Endodermal cell (in vitro differentiated cells): ENCODE results near the gene NCK2. TPM values are rescaled to one million over a fixed set of nuclear protein-coding genes. Genes with fewer than 3 reads are reported as not detected.

Experiments
- DNase-seq: peaks from one replicate; pipeline ENCODE4 v3.0.0-alpha.2; 2017
- H3K27ac ChIP-seq: 2 replicates; pipeline ENCODE4 v1.5.1; 2013; ENCODE audit warnings: mild to moderate bottlenecking, low read depth, low read length, moderate library complexity
- H3K27me3 ChIP-seq: 2 replicates; pipeline ENCODE4 v1.6.1; 2013; ENCODE audit warnings: mild to moderate bottlenecking, low read length, moderate library complexity; ENCODE audit not compliant: insufficient read depth, control insufficient read depth, poor library complexity, severe bottlenecking
- H3K36me3 ChIP-seq: 2 replicates; pipeline ENCODE4 v1.7.0; 2013; ENCODE audit warnings: mild to moderate bottlenecking, low read length, moderate library complexity; ENCODE audit not compliant: control insufficient read depth, insufficient read depth
- H3K4me1 ChIP-seq: one replicate; pipeline ENCODE4 v1.7.0; 2013; ENCODE audit warnings: low read length; ENCODE audit not compliant: control insufficient read depth, insufficient read depth
- H3K4me3 ChIP-seq: 2 replicates; pipeline ENCODE4 v1.5.1; 2013; ENCODE audit warnings: mild to moderate bottlenecking, low read length, moderate library complexity
- H3K9ac ChIP-seq: 2 replicates; pipeline ENCODE4 v1.6.1; 2013; ENCODE audit warnings: mild to moderate bottlenecking, low read length, moderate library complexity; ENCODE audit not compliant: poor library complexity, severe bottlenecking; ENCODE audit errors: extremely low read depth
- H3K9me3 ChIP-seq: 2 replicates; pipeline ENCODE4 v1.6.1; 2013; ENCODE audit warnings: mild to moderate bottlenecking, low read length, moderate library complexity; ENCODE audit not compliant: control insufficient read depth
- H3K27ac Mint-ChIP-seq: 2 replicates; pipeline ENCODE4 v1.8.0; 2020; ENCODE audit warnings: mixed read lengths
- H3K27me3 Mint-ChIP-seq: 2 replicates; pipeline ENCODE4 v1.8.0; 2021; ENCODE audit warnings: mild to moderate bottlenecking, mixed read lengths; ENCODE audit not compliant: insufficient read depth
- H3K36me3 Mint-ChIP-seq: 2 replicates; pipeline ENCODE4 v1.8.0; 2020; ENCODE audit warnings: low read depth, mixed read lengths
- H3K4me1 Mint-ChIP-seq: 2 replicates; pipeline ENCODE4 v1.8.0; 2020; ENCODE audit warnings: mixed read lengths
- H3K4me3 Mint-ChIP-seq: 2 replicates; pipeline ENCODE4 v1.8.0; 2020; ENCODE audit warnings: mild to moderate bottlenecking, moderate library complexity, mixed read lengths
- H3K9me3 Mint-ChIP-seq: 2 replicates; pipeline ENCODE4 v1.8.0; 2020; ENCODE audit warnings: mild to moderate bottlenecking, mixed read lengths
- CTCF ChIP-seq: fragments of 200-600 bp; sonication (generic); conservative IDR thresholded peaks from 2 replicates; pipeline ENCODE4 v1.5.0; 2021; ENCODE audit warnings: antibody characterized with exemption, mild to moderate bottlenecking
- WGBS, 2 experiments: methylation state at CpG; one replicate each; pipeline versions ENCODE4 v1.1.5 to v1.1.7; 2013; ENCODE audit warnings: missing lambda C conversion rate in 2 of 2, mixed read lengths in 1 of 2; ENCODE audit not compliant: insufficient coverage in 1 of 2, insufficient read length in 1 of 2; 5-methylcytosine and 5-hydroxymethylcytosine counted together
- total RNA-seq, 2 donors: library from RNA; stranded (reverse); fragmentation: NEBNext Ultra II Directional in 1 of 2; extraction: Animal tissue kit (Norgen Biotek cat#: 25700) in 1 of 2; gene quantifications; 2 replicates in 1 of 2; 3 replicates in 1 of 2; pipeline ENCODE4 v1.2.1, GENCODE V29; 2021

NCK2 gene
- total RNA-seq, 2 donors from 2014 or later, result 58.9 to 63.8 TPM

- H3K27me3 Mint-ChIP-seq, result peaks cover 2% of the 10 kb centered on the region
- H3K9me3 Mint-ChIP-seq, result peaks cover 20% of the 10 kb centered on the region
- no peak overlapping the region for H3K9ac ChIP-seq
- no peak overlapping the region for H3K27ac Mint-ChIP-seq
- H3K27me3 ChIP-seq, result no peaks in the 10 kb centered on the region
- WGBS, 2 experiments, result 81 to 88% methylated on average over 2 to 3 of the region's 3 CpGs
- no peaks in the 10 kb centered on the region for H3K4me1 ChIP-seq
- H3K36me3 ChIP-seq, result no peaks in the 10 kb centered on the region
- DNase-seq, result no peak
- peaks cover 13% of the 10 kb centered on the region for H3K9me3 ChIP-seq
- H3K4me1 Mint-ChIP-seq, result no peaks in the 10 kb centered on the region
- TF ChIP-seq CTCF, result no peak
- no peaks in the 10 kb centered on the region for H3K36me3 Mint-ChIP-seq
- H3K27ac ChIP-seq, result no peak overlapping the region
- H3K4me3 Mint-ChIP-seq, result no peak overlapping the region
- H3K4me3 ChIP-seq, result no peak overlapping the region
Measured at GRCh38 chr2:105935063-105935462, 190.4 kb downstream of the NCK2 start.

- Histone ChIP-seq H3K4me1 (no peaks in the 10 kb centered on the region), H3K27ac (no peak overlapping the region), H3K27me3 (no peaks in the 10 kb centered on the region), H3K4me3 (no peak overlapping the region), H3K9ac (no peak overlapping the region), H3K9me3 (peaks cover 13% of the 10 kb centered on the region), H3K36me3 (no peaks in the 10 kb centered on the region)
- DNase-seq, result no peak
- WGBS, 2 experiments, result 91 to 95% methylated on average over 4 to 6 of the region's 6 CpGs
- no peaks in the 10 kb centered on the region for H3K36me3 Mint-ChIP-seq
- TF ChIP-seq CTCF, result no peak
- no peak overlapping the region for H3K27ac Mint-ChIP-seq
- H3K9me3 Mint-ChIP-seq, result peaks cover 29% of the 10 kb centered on the region
- H3K27me3 Mint-ChIP-seq, result no peaks in the 10 kb centered on the region
- no peak overlapping the region for H3K4me3 Mint-ChIP-seq
- H3K4me1 Mint-ChIP-seq, result no peaks in the 10 kb centered on the region
Measured at GRCh38 chr2:105936954-105937353, 192.2 kb downstream of the NCK2 start.

- Histone ChIP-seq H3K27me3 (no peaks in the 10 kb centered on the region), H3K9me3 (peaks cover 13% of the 10 kb centered on the region), H3K4me3 (no peak overlapping the region), H3K36me3 (no peaks in the 10 kb centered on the region), H3K9ac (no peak overlapping the region), H3K4me1 (no peaks in the 10 kb centered on the region), H3K27ac (no peak overlapping the region)
- Mint-ChIP-seq H3K4me1 (no peaks in the 10 kb centered on the region), H3K27me3 (no peaks in the 10 kb centered on the region), H3K36me3 (no peaks in the 10 kb centered on the region), H3K27ac (no peak overlapping the region), H3K4me3 (no peak overlapping the region), H3K9me3 (peaks cover 26% of the 10 kb centered on the region)
- no peak for DNase-seq
- TF ChIP-seq CTCF, result no peak
- 79 to 91% methylated on average over 4 to 6 of the region's 6 CpGs for whole genome bisulfite sequencing, 2 experiments
Measured at GRCh38 chr2:105937498-105938097, 192.9 kb downstream of the NCK2 start.
